Heart left ventricle (tissue), 16 donors: ENCODE measurements around the gene ERP29. TPM values are rescaled to one million over a fixed set of nuclear protein-coding genes. Genes with fewer than 3 reads are reported as not detected.
"Not testable (repeated sequence)": the region's sequence is repeated elsewhere in the genome, so short reads cannot be mapped to it uniquely, and the experiment has no call there.

Source experiments
- ATAC-seq, 4 donors: fragments of 200-7000 bp; cut with Tn5 transposase; one replicate each; pipeline ENCODE4 v1.9.1; 2020 to 2022; ENCODE audit warnings: moderate library complexity in 4 of 4, mild to moderate bottlenecking in 3 of 4, moderate number of reproducible peaks in 1 of 4
- DNase-seq, 5 donors: peaks; one replicate each; pipeline ENCODE4 v3.0.0-alpha.2; 2020
- H3K27ac ChIP-seq, 12 donors: fragments of 200-600 bp; sonication (generic) in 4 of 12; one replicate each; pipeline versions ENCODE4 v1.5.0 to v1.8.0; 2016 to 2022; ENCODE audit warnings: mild to moderate bottlenecking in 2 of 12
- H3K27me3 ChIP-seq, 9 donors: fragments of 200-600 bp; sonication (generic) in 2 of 9; one replicate each; pipeline versions ENCODE4 v1.5.1 to v1.8.0; 2016 to 2022; ENCODE audit warnings: mild to moderate bottlenecking in 3 of 9
- H3K36me3 ChIP-seq, 9 donors: fragments of 200-600 bp; sonication (generic) in 2 of 9; one replicate each; pipeline versions ENCODE4 v1.5.0 to v1.8.0; 2018 to 2022; ENCODE audit warnings: mild to moderate bottlenecking in 2 of 9
- H3K4me1 ChIP-seq, 12 donors: fragments of 200-600 bp; sonication (generic) in 4 of 12; one replicate each; pipeline versions ENCODE4 v1.5.0 to v1.8.0; 2016 to 2022; ENCODE audit warnings: mild to moderate bottlenecking in 3 of 12
- H3K4me3 ChIP-seq, 12 donors: fragments of 200-600 bp; sonication (generic) in 4 of 12; one replicate each; pipeline versions ENCODE4 v1.5.0 to v1.8.0; 2017 to 2022; ENCODE audit warnings: mild to moderate bottlenecking in 9 of 12, moderate library complexity in 4 of 12
- H3K9me3 ChIP-seq, 12 donors: fragments of 200-600 bp; sonication (generic) in 4 of 12; one replicate each; pipeline versions ENCODE4 v1.5.0 to v1.8.0; 2016 to 2022; ENCODE audit warnings: mild to moderate bottlenecking in 1 of 12
- CTCF ChIP-seq, 12 donors: fragments of 200-600 bp; sonication (generic) in 4 of 12; IDR thresholded peaks; one replicate each; pipeline versions ENCODE4 v1.5.0 to v1.8.0; 2018 to 2022; ENCODE audit warnings: antibody characterized with exemption in 12 of 12, mild to moderate bottlenecking in 5 of 12
- POLR2A ChIP-seq, 2 donors: fragments of 450-650 bp; IDR thresholded peaks; one replicate each; pipeline ENCODE4 v1.6.1; 2017; ENCODE audit warnings: antibody characterized with exemption in 2 of 2, mild to moderate bottlenecking in 2 of 2, moderate library complexity in 2 of 2
- WGBS, 4 donors: extraction: QIAGEN DNeasy Blood & Tissue Kit in 2 of 4; methylation state at CpG; one replicate each; pipeline versions ENCODE4 v1.1.5 to v1.1.7; 2013 to 2018; 5-methylcytosine and 5-hydroxymethylcytosine counted together
- intact Hi-C, 10 donors: fragments of 100-400 bp; cut with DNase I; formaldehyde crosslinking; loops; one replicate each; pipeline versions ENCODE4 v1.11.1 to v1.14.2; 2022
- polyA plus RNA-seq, 2 donors: library from polyadenylated mRNA; stranded (reverse); fragments of 200-250 nt; gene quantifications; one replicate each; pipeline ENCODE4 v1.2.3, GENCODE V29; 2013
- total RNA-seq, 9 donors: library from RNA; depleted of rRNA in 2 of 9; stranded (reverse); fragments of >200 nt in 2 of 9; fragmentation: NEBNext Ultra II Directional in 3 of 9; extraction: Animal tissue kit (Norgen Biotek cat#: 25700) in 3 of 9; gene quantifications; one replicate each; pipeline versions ENCODE4 v1.1.0 to v1.2.4, GENCODE V29; 2016 to 2023
- donor health status: ischemic (EF 13 %, LVEDD 7.1; RV severe dilation, severe dysfunction).
- donor health status: healthy with polysubstance abuse.
- donor health status: DM: no; HTN: yes; CAD: no.
- donor health status: DM: no; HTN: no; CAD: no.
- donor health status: ischemic (EF 25% LVEDD 6.9; RV normal size, moderate dysfunction).
- donor health status: ischemic (EF 25% LVEDD 5.7; RV mildly dilated, moderate dysfunction).
- donor health status: healthy.
- donor health status: DM: yes; HTN: yes; CAD: no.
- donor health status: ischemic (EF 35%, LVEDD 5.7; RV mildly dilated, moderate dysfunction).
- donor health status: nonischemic (EF 11% LVEDD 7.7; RV severe dilation, severe dysfunction).
- donor health status: DM: yes; HTN: yes; CAD: no.
- donor health status: PGD.
- donor health status: ischemic (EF 29% LVEDD 5.4; RV normal size, mild dysfunction).
- donor health status: nonischemic (EF 23%, LVEDD 6.1; RV moderate dilation, normal function).

Gene ERP29
- total and polyA plus RNA-seq, 11 donors: 22.5 to 92.5 (median 55.9) TPM

GRCh38 chr12:111991946-111992345 is 21.3 kb upstream of the ERP29 start:
- 89 to 98% (median 93%) methylated on average over 4 of the region's 4 CpGs for WGBS, 4 donors
- DNase-seq (no peak), ATAC-seq (no peak)
- TF ChIP-seq CTCF (IDR thresholded peaks at IDR 0.05): no peak
- no peak for TF ChIP-seq POLR2A (IDR thresholded peaks at IDR 0.05)
- no peak overlapping the region for H3K4me3 ChIP-seq
- H3K9me3 ChIP-seq: no peaks in the 10 kb centered on the region
- intact Hi-C loops: loop anchor here in 1 of 10 donors (5.0 kb wide), 1 partner anchor 40 kb away; no protein-coding TSS in a partner anchor
- H3K27me3 ChIP-seq: no peaks in the 10 kb centered on the region
- peaks cover 0 to 22% (median 0%) of the 10 kb centered on the region in 9 donors for H3K36me3 ChIP-seq
- H3K27ac ChIP-seq: peak overlapping the region in 1 of 12 donors; percentile 73
- H3K4me1 ChIP-seq: peaks cover 0 to 41% (median 7%) of the 10 kb centered on the region in 12 donors

- TF ChIP-seq CTCF (IDR thresholded peaks at IDR 0.05) (no peak), POLR2A (IDR thresholded peaks at IDR 0.05) (no peak)
- Histone ChIP-seq H3K27me3 (no peaks in the 10 kb centered on the region), H3K9me3 (no peaks in the 10 kb centered on the region), H3K36me3 (peaks cover 0 to 22% (median 0%) of the 10 kb centered on the region in 9 donors), H3K27ac (peak overlapping the region in 1 of 12 donors; percentile 73), H3K4me3 (no peak overlapping the region), H3K4me1 (peaks cover 0 to 45% (median 11%) of the 10 kb centered on the region in 12 donors)
- 70 to 83% (median 76%) methylated on average over 6 of the region's 6 CpGs for WGBS, 4 donors
- intact Hi-C loops: loop anchor here in 1 of 10 donors (5.0 kb wide), 1 partner anchor 40 kb away; no protein-coding TSS in a partner anchor
- DNase-seq (no peak), ATAC-seq (no peak)
These were observed 20.8 kb upstream of the ERP29 start for GRCh38 chr12:111992464-111992863.

GRCh38 chr12:111993292-111994150 is 19.7 kb upstream of the ERP29 start:
- Histone ChIP-seq H3K27me3 (no peaks in the 10 kb centered on the region), H3K36me3 (peaks cover 0 to 22% (median 0%) of the 10 kb centered on the region in 9 donors), H3K4me3 (peak overlapping the region in 1 of 12 donors; percentile 44), H3K27ac (peak overlapping the region in 1 of 12 donors; percentile 73), H3K9me3 (no peaks in the 10 kb centered on the region), H3K4me1 (peaks cover 0 to 51% (median 16%) of the 10 kb centered on the region in 12 donors)
- 74 to 83% (median 77%) methylated on average over 2 of the region's 2 CpGs for WGBS, 4 donors
- ATAC-seq (no peak), DNase-seq (no peak)
- intact Hi-C loops: loop anchor here in 1 of 10 donors (5.0 kb wide), 1 partner anchor 41 kb away; no protein-coding TSS in a partner anchor
- no peak for TF ChIP-seq CTCF (IDR thresholded peaks at IDR 0.05)
- no peak for TF ChIP-seq POLR2A (IDR thresholded peaks at IDR 0.05)

GRCh38 chr12:111994211-111995111 is 18.8 kb upstream of the ERP29 start:
- H3K4me1 ChIP-seq: peaks cover 0 to 51% (median 16%) of the 10 kb centered on the region in 12 donors

More at GRCh38 chr12:111994211-111995111, 18.8 kb upstream of the ERP29 start:
- not testable (repeated sequence) for H3K9me3 ChIP-seq, H3K27me3 ChIP-seq, ATAC-seq, DNase-seq
- H3K27ac ChIP-seq: peak overlapping the region in 3 of 12 donors; percentile 4 to 73 (median 25)
- H3K36me3 ChIP-seq: peaks cover 0 to 21% (median 0%) of the 10 kb centered on the region in 9 donors
- intact Hi-C loops: loop anchor here in 1 of 10 donors (5.0 kb wide), 1 partner anchor 42 kb away; no protein-coding TSS in a partner anchor
- H3K4me3 ChIP-seq: peak overlapping the region in 3 of 12 donors; percentile 17 to 44 (median 20)
- 40 to 50% (median 47%) methylated on average over 17 of the region's 17 CpGs for WGBS, 4 donors
